Caki2 (cell line): Measurements from ENCODE around the gene CTNNA3. TPM values are rescaled to one million over a fixed set of nuclear protein-coding genes. Genes with fewer than 3 reads are reported as not detected.
A peak's percentile ranks its signal among the peaks of the same experiment; 100 is the strongest.

Experiments
- DNase-seq: peaks from one replicate; pipeline ENCODE4 v3.0.0-alpha.2; 2015; ENCODE audit warnings: low read depth
- in situ Hi-C: cut with HindIII; loops from 2 replicates; pipeline ENCODE4 v1.10.0; 2016; ENCODE audit warnings: low sequenced_read_pairs, low pct_unique_long_range_greater_than_20kb, mixed read lengths
- total RNA-seq: library from RNA; depleted of rRNA; stranded (reverse); fragments of >200 nt; shearing (Covaris generic); gene quantifications from 2 replicates; pipeline ENCODE4 v1.2.3, GENCODE V29; 2014; ENCODE audit warnings: low replicate concordance

The CTNNA3 gene
- total RNA-seq, 1 experiment from 2014 or later, result not detected

- in situ Hi-C loops, result no loop called here
- no peak for DNase-seq
Measured at GRCh38 chr10:66565999-66566398, 1130.0 kb downstream of the CTNNA3 start.

- DNase-seq, result no peak
- in situ Hi-C loops, result no loop called here
Measured at GRCh38 chr10:66564287-66564686, 1131.7 kb downstream of the CTNNA3 start.

- in situ Hi-C loops, result no loop called here
- DNase-seq, result no peak
Measured at GRCh38 chr10:66555061-66555460, 1140.9 kb downstream of the CTNNA3 start.

GRCh38 chr10:66552331-66552730 is 1143.7 kb downstream of the CTNNA3 start:
- in situ Hi-C loops, result no loop called here
- DNase-seq, result no peak

GRCh38 chr10:66550351-66550750 is 1145.6 kb downstream of the CTNNA3 start:
- in situ Hi-C loops, result no loop called here
- DNase-seq, result no peak

GRCh38 chr10:66538908-66539307 is 1157.1 kb downstream of the CTNNA3 start:
- no peak for DNase-seq
- in situ Hi-C loops, result no loop called here

- in situ Hi-C loops, result no loop called here
- no peak for DNase-seq
Measured at GRCh38 chr10:66538371-66538770, 1157.6 kb downstream of the CTNNA3 start.

GRCh38 chr10:66537186-66537585 is 1158.8 kb downstream of the CTNNA3 start:
- in situ Hi-C loops, result no loop called here

GRCh38 chr10:66535439-66535838 is 1160.6 kb downstream of the CTNNA3 start:
- DNase-seq, result no peak
- in situ Hi-C loops, result no loop called here

More at GRCh38 chr10:66537186-66537585, 1158.8 kb downstream of the CTNNA3 start:
- DNase-seq, result no peak

GRCh38 chr10:66534866-66535265 is 1161.1 kb downstream of the CTNNA3 start:
- DNase-seq, result no peak
- in situ Hi-C loops, result no loop called here

- DNase-seq, result peak; percentile 53
- in situ Hi-C loops, result no loop called here
Measured at GRCh38 chr10:66521506-66521905, 1174.5 kb downstream of the CTNNA3 start.

GRCh38 chr10:66519616-66520015 is 1176.4 kb downstream of the CTNNA3 start:
- DNase-seq, result no peak
- in situ Hi-C loops, result no loop called here

GRCh38 chr10:66514666-66515065 is 1181.3 kb downstream of the CTNNA3 start:
- no peak for DNase-seq
- in situ Hi-C loops, result no loop called here

- no peak for DNase-seq
- in situ Hi-C loops, result no loop called here
Measured at GRCh38 chr10:66513504-66513903, 1182.5 kb downstream of the CTNNA3 start.

- in situ Hi-C loops, result no loop called here
- no peak for DNase-seq
Measured at GRCh38 chr10:66505003-66505657, 1190.9 kb downstream of the CTNNA3 start.

- no peak for DNase-seq
- in situ Hi-C loops, result no loop called here
Measured at GRCh38 chr10:66501356-66501755, 1194.6 kb downstream of the CTNNA3 start.

- no peak for DNase-seq
- in situ Hi-C loops, result no loop called here
Measured at GRCh38 chr10:66483966-66484365, 1212.0 kb downstream of the CTNNA3 start.

GRCh38 chr10:66472156-66472555 is 1223.8 kb downstream of the CTNNA3 start:
- no peak for DNase-seq
- in situ Hi-C loops, result no loop called here

GRCh38 chr10:66467042-66467441 is 1229.0 kb downstream of the CTNNA3 start:
- no peak for DNase-seq
- in situ Hi-C loops, result no loop called here

- DNase-seq, result no peak
- in situ Hi-C loops, result no loop called here
Measured at GRCh38 chr10:66466622-66467021, 1229.4 kb downstream of the CTNNA3 start.
